ENCODE results near the gene TEAD3. TPM values are rescaled to one million over a fixed set of nuclear protein-coding genes. Genes with fewer than 3 reads are reported as not detected.
A peak's percentile ranks its signal among the peaks of the same experiment; 100 is the strongest.

Gene TEAD3
- total and polyA plus RNA-seq, 10 of the 15 experiments (the other 5 are each of a cell fraction or from before 2014, with no cell fraction given) = 0.02 to 0.28 (median 0.18) TPM; not detected in 5

- DNase-seq (ENCODE audit: low read depth, low spot score) (no peak), ATAC-seq (no peak; the same call in 2 of the 3 replicates), FAIRE-seq (no peak)
- H4K20me1 ChIP-seq (ENCODE audit: control insufficient read depth, insufficient read depth) = no peaks in the 10 kb centered on the region
- H3K36me3 ChIP-seq (ENCODE audit: control insufficient read depth in 2 of 2, insufficient read depth in 2 of 2, low read length in 1 of 2) = no peaks in the 10 kb centered on the region
- no TSS peak for BruUV-seq (replicated peaks)
- H3K79me2 ChIP-seq (ENCODE audit: control insufficient read depth, insufficient read depth, low read length) = no peaks in the 10 kb centered on the region
- intact Hi-C loops (cut with micrococcal nuclease; ENCODE audit: unreplicated experiment) = no loop called here
- ChIA-PET RAD21 (ENCODE audit: unreplicated experiment) (no interaction called here), POLR2A (no interaction called here), CTCF (no interaction called here), SMC1A (ENCODE audit: uncharacterized antibody, unreplicated experiment) (no interaction called here)
- peaks cover 8% of the 10 kb centered on the region for H3K4me1 ChIP-seq (ENCODE audit: control insufficient read depth, insufficient read depth, low read length)
- no peak overlapping the region for H2AFZ ChIP-seq (ENCODE audit: control insufficient read depth, low read depth, low read length)
- H3K27ac ChIP-seq (ENCODE audit: control insufficient read depth, insufficient read depth) = no peak overlapping the region
- no peaks in the 10 kb centered on the region for H3K9me3 ChIP-seq (replicated peaks; ENCODE audit: control insufficient read depth, insufficient read depth, low read length)
- H3K4me2 ChIP-seq (ENCODE audit: control insufficient read depth, insufficient read depth) = no peak overlapping the region
- 0% methylated on average over 4 of the region's 4 CpGs for WGBS (ENCODE audit: insufficient coverage, insufficient replicate concordance, low lambda C conversion rate, missing lambda C conversion rate)
- no peak overlapping the region for H3K4me3 ChIP-seq
- TF ChIP-seq MAX (IDR thresholded peaks at IDR 0.05; ENCODE audit: low read depth, low read length) = no peak
- no peak for TF ChIP-seq NFIC (IDR thresholded peaks at IDR 0.05; ENCODE audit: low read depth, low read length)
- 0 out of 2 replicates have a peak, but pooled peaks have one; percentile 6 for TF ChIP-seq SPI1 (IDR thresholded peaks at IDR 0.05; ENCODE audit: borderline replicate concordance, insufficient read depth, low read depth, low read length)
- no peak for TF ChIP-seq ZNF217 (IDR thresholded peaks at IDR 0.05)
- TF ChIP-seq CREM (IDR thresholded peaks at IDR 0.05; ENCODE audit: low read depth) = no peak
- H3K27me3 ChIP-seq (replicated peaks in 1 of 2; ENCODE audit: control insufficient read depth in 2 of 2, insufficient read depth in 2 of 2, low read length in 1 of 2) = peaks cover 0 to 16% of the 10 kb centered on the region in 2 experiments
- in situ Hi-C loops (cut with MboI) = no loop called here
- H3K9ac ChIP-seq (ENCODE audit: control insufficient read depth, insufficient read depth, low read length) = no peak overlapping the region
Observed at GRCh38 chr6:35494161-35494563, 2.7 kb downstream of the TEAD3 start.

- peaks cover 8% of the 10 kb centered on the region for H3K4me1 ChIP-seq (ENCODE audit: control insufficient read depth, insufficient read depth, low read length)
- H3K27me3 ChIP-seq (replicated peaks in 1 of 2; ENCODE audit: control insufficient read depth in 2 of 2, insufficient read depth in 2 of 2, low read length in 1 of 2) = peaks cover 0 to 9% of the 10 kb centered on the region in 2 experiments
- in situ Hi-C loops (cut with MboI) = no loop called here
- 71% methylated on average over 28 of the region's 28 CpGs for WGBS (ENCODE audit: insufficient coverage, insufficient replicate concordance, low lambda C conversion rate, missing lambda C conversion rate)
- ATAC-seq (no peak), DNase-seq (ENCODE audit: low read depth, low spot score) (no peak), FAIRE-seq (no peak)
- H4K20me1 ChIP-seq (ENCODE audit: control insufficient read depth, insufficient read depth) = no peaks in the 10 kb centered on the region
- intact Hi-C loops (cut with micrococcal nuclease; ENCODE audit: unreplicated experiment) = no loop called here
- ChIA-PET RAD21 (ENCODE audit: unreplicated experiment) (no interaction called here), SMC1A (ENCODE audit: uncharacterized antibody, unreplicated experiment) (no interaction called here), CTCF (no interaction called here), POLR2A (no interaction called here)
- H3K9me3 ChIP-seq (replicated peaks; ENCODE audit: control insufficient read depth, insufficient read depth, low read length) = no peaks in the 10 kb centered on the region
- no peak overlapping the region for H3K27ac ChIP-seq (ENCODE audit: control insufficient read depth, insufficient read depth)
- BruUV-seq (replicated peaks) = no TSS peak
- no peak overlapping the region for H2AFZ ChIP-seq (ENCODE audit: control insufficient read depth, low read depth, low read length)
- H3K9ac ChIP-seq (ENCODE audit: control insufficient read depth, insufficient read depth, low read length) = no peak overlapping the region
- no peaks in the 10 kb centered on the region for H3K79me2 ChIP-seq (ENCODE audit: control insufficient read depth, insufficient read depth, low read length)
- no peak overlapping the region for H3K4me2 ChIP-seq (ENCODE audit: control insufficient read depth, insufficient read depth)
- no peak overlapping the region for H3K4me3 ChIP-seq
- TF ChIP-seq SMARCA5 (IDR thresholded peaks at IDR 0.05) (no peak), BCL3 (IDR thresholded peaks at IDR 0.05; ENCODE audit: borderline replicate concordance, insufficient read depth, low read depth, low read length, poor library complexity, severe bottlenecking) (peak; percentile 66)
- H3K36me3 ChIP-seq (ENCODE audit: control insufficient read depth in 2 of 2, insufficient read depth in 2 of 2, low read length in 1 of 2) = no peaks in the 10 kb centered on the region
Observed at GRCh38 chr6:35493307-35493983, 3.4 kb downstream of the TEAD3 start.

Measured in GM12878 (cell line).